Tibial nerve (tissue), 4 donors: ENCODE results near the gene ZNF611. TPM values are rescaled to one million over a fixed set of nuclear protein-coding genes. Genes with fewer than 3 reads are reported as not detected.
"Not testable (repeated sequence)": the region's sequence is repeated elsewhere in the genome, so short reads cannot be mapped to it uniquely, and the experiment has no call there.

Source experiments
- DNase-seq, 2 donors: peaks; one replicate each; pipeline ENCODE4 v3.0.0-alpha.2; 2019; ENCODE audit warnings: low spot score in 2 of 2
- H3K27ac ChIP-seq, 4 donors: fragments of 200-600 bp; sonication (generic) in 3 of 4; one replicate each; pipeline ENCODE4 v1.5.1; 2017 to 2019; ENCODE audit warnings: mild to moderate bottlenecking in 1 of 4
- H3K27me3 ChIP-seq, 2 donors: fragments of 200-600 bp; sonication (generic) in 1 of 2; one replicate each; pipeline versions ENCODE4 v1.5.1 to v1.6.0; 2017 to 2019
- H3K36me3 ChIP-seq, 3 donors: fragments of 200-600 bp; sonication (generic); one replicate each; pipeline ENCODE4 v1.5.1; 2018 to 2019
- H3K4me1 ChIP-seq, 4 donors: fragments of 200-600 bp; sonication (generic) in 3 of 4; one replicate each; pipeline ENCODE4 v1.5.1; 2017 to 2019
- H3K4me3 ChIP-seq, 4 donors: fragments of 200-600 bp; sonication (generic) in 3 of 4; one replicate each; pipeline ENCODE4 v1.5.1; 2017 to 2019; ENCODE audit warnings: mild to moderate bottlenecking in 1 of 4, moderate library complexity in 1 of 4
- H3K9me3 ChIP-seq, 4 donors: fragments of 200-600 bp; sonication (generic) in 3 of 4; one replicate each; pipeline ENCODE4 v1.5.1; 2017 to 2019
- CTCF ChIP-seq, 5 experiments: fragments of 200-600 bp in 3 of 5; fragments of 450-650 bp in 2 of 5; sonication (generic) in 3 of 5; IDR thresholded peaks; one replicate each; pipeline ENCODE4 v1.5.1; 2016 to 2019; ENCODE audit warnings: antibody characterized with exemption in 5 of 5, mild to moderate bottlenecking in 3 of 5, moderate library complexity in 2 of 5
- EP300 ChIP-seq, 2 donors: sonication (generic); formaldehyde crosslinking; IDR thresholded peaks; one replicate each; pipeline ENCODE4 v1.6.1; 2017; ENCODE audit warnings: antibody characterized with exemption in 2 of 2, mild to moderate bottlenecking in 1 of 2
- POLR2A ChIP-seq, 2 donors: fragments of 450-650 bp; IDR thresholded peaks; one replicate each; pipeline ENCODE4 v1.6.1; 2017; ENCODE audit warnings: antibody characterized with exemption in 2 of 2, mild to moderate bottlenecking in 2 of 2, moderate library complexity in 2 of 2
- WGBS, 2 donors: methylation state at CpG; one replicate each; pipeline ENCODE4 v1.1.5; 2018; 5-methylcytosine and 5-hydroxymethylcytosine counted together
- total RNA-seq, 4 donors: library from RNA; depleted of rRNA; stranded (reverse); fragments of >200 nt; gene quantifications; one replicate each; pipeline ENCODE4 v1.1.0, GENCODE V29; 2016

ZNF611 gene
- total RNA-seq, 4 donors from 2014 or later = 11.6 to 15.9 (median 13.3) TPM

DNA sequence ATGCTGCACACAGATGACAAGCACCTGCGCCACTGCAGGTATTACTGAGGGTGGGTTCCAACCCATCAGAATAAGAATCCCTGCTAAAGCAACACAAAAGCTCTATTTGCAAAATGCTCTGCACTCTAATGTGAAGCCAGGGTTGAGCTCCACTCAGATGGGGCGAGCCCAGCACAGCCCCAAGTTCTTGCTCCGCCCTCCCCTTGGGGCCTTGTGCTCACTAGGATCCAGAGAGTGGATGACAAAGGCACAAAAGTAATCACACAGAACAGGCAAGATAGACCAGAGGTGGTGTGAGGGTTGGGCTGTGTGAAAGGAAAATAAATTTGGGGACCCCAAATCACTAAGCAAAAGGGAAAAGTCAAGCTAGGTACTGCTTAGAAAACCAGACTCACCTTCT lies 8.2 kb upstream of the ZNF611 start:
- peaks cover 0 to 2% (median 0%) of the 10 kb centered on the region in 4 donors for H3K4me1 ChIP-seq
- no peaks in the 10 kb centered on the region for H3K27me3 ChIP-seq
- H3K4me3 ChIP-seq = no peak overlapping the region
- no peak for DNase-seq
- H3K9me3 ChIP-seq = no peaks in the 10 kb centered on the region
- TF ChIP-seq POLR2A (IDR thresholded peaks at IDR 0.05) = no peak
- TF ChIP-seq CTCF (IDR thresholded peaks at IDR 0.05) = no peak
- no peak for TF ChIP-seq EP300 (IDR thresholded peaks at IDR 0.05)
- no peak overlapping the region for H3K27ac ChIP-seq
- WGBS, 2 donors = 89 to 97% methylated on average over 3 of the region's 3 CpGs
- H3K36me3 ChIP-seq = no peaks in the 10 kb centered on the region

- H3K4me3 ChIP-seq = no peak overlapping the region
- DNase-seq = no peak
- H3K27ac ChIP-seq = no peak overlapping the region
- no peak for TF ChIP-seq EP300 (IDR thresholded peaks at IDR 0.05)
- no peak for TF ChIP-seq CTCF (IDR thresholded peaks at IDR 0.05)
- TF ChIP-seq POLR2A (IDR thresholded peaks at IDR 0.05) = no peak
- H3K9me3 ChIP-seq = no peaks in the 10 kb centered on the region
- no peaks in the 10 kb centered on the region for H3K27me3 ChIP-seq
- H3K36me3 ChIP-seq = no peaks in the 10 kb centered on the region
- no peaks in the 10 kb centered on the region for H3K4me1 ChIP-seq
- WGBS, 2 donors = 27 to 31% methylated on average over 3 of the region's 3 CpGs
Measured at GRCh38 chr19:52742516-52742915, 7.7 kb upstream of the ZNF611 start.

DNA sequence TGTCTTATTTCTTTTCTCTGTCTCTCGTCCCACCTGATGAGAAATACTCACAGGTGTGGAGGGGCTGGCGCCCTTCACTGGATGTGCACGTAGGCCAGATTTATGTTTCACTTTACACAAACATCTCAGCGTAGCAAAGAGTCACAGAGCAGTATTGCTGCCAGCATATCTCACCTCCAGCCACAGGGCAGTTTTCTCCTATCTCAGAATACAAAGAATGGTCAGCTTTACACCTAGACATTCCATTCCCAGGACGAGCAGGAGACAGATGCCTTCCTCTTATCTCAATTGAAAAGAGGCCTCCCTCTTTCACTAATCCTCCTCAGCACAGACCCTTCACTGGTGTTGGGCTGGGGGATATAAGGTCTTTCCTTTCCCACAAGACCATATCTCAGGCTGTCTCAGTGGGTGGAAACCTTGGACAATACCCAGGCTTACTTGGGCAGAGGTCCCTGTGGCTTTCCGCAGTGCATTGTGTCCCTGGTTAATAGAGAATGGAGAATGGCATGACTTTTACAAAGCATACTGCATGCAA lies 7.2 kb upstream of the ZNF611 start:
- 58 to 71% methylated on average over 6 of the region's 6 CpGs for WGBS, 2 donors
- Histone ChIP-seq H3K27ac (no peak overlapping the region), H3K4me1 (no peaks in the 10 kb centered on the region), H3K4me3 (no peak overlapping the region), H3K27me3 (no peaks in the 10 kb centered on the region), H3K9me3 (no peaks in the 10 kb centered on the region), H3K36me3 (no peaks in the 10 kb centered on the region)
- TF ChIP-seq EP300 (IDR thresholded peaks at IDR 0.05) (no peak), CTCF (IDR thresholded peaks at IDR 0.05) (no peak), POLR2A (IDR thresholded peaks at IDR 0.05) (no peak)
- DNase-seq = no peak

DNA sequence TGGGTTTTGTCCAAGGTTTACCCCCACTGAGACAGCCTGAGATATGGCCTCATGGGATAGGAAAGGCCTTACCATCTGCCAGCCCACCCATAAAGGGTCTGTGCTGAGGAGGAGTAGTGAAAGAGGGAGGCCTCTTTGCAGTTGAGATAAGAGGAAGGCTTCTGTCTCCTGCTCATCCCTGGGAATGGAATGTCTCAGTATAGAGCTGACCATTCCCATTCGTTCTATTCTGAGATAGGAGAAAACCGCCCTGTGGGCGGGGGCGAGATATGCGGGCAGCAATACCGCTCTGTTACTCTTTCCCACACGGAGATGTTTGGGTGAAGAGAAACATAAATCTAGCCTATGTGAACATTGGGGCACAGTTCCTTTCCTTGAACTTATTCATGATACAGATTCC lies 6.5 kb upstream of the ZNF611 start:
- not testable (repeated sequence) for H3K36me3 ChIP-seq, H3K27ac ChIP-seq, H3K27me3 ChIP-seq, H3K9me3 ChIP-seq, DNase-seq, H3K4me3 ChIP-seq, H3K4me1 ChIP-seq
- WGBS, 2 donors = 65 to 73% methylated on average over 7 of the region's 7 CpGs

DNA sequence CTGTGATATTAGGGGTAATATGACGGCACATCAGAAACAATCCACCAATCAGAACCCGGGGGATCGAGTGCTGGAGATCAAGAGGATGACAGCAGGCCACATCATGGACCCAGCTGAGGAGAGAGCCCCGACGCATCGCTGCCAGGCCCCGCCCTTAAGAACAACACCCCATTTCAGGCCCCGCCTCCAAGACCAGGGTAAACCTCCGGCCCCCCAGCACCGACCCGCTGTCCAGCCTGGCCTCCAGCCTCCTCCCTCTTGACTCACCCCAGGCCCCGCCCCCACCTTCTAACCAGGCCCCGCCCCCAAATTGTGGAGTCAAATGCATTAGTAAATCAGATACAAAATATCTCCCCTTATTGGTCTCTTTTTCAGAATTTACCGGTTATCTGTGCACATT lies 4.7 kb upstream of the ZNF611 start:
- no peak overlapping the region for H3K4me3 ChIP-seq
- no peak for TF ChIP-seq EP300 (IDR thresholded peaks at IDR 0.05)
- TF ChIP-seq CTCF (IDR thresholded peaks at IDR 0.05) = no peak
- TF ChIP-seq POLR2A (IDR thresholded peaks at IDR 0.05) = no peak
- no peak overlapping the region for H3K27ac ChIP-seq
- 86 to 92% methylated on average over 14 of the region's 14 CpGs for WGBS, 2 donors
- no peaks in the 10 kb centered on the region for H3K27me3 ChIP-seq
- peaks cover 0 to 13% (median 5%) of the 10 kb centered on the region in 4 donors for H3K4me1 ChIP-seq
- H3K36me3 ChIP-seq = no peaks in the 10 kb centered on the region
- no peak for DNase-seq
- no peaks in the 10 kb centered on the region for H3K9me3 ChIP-seq

DNA sequence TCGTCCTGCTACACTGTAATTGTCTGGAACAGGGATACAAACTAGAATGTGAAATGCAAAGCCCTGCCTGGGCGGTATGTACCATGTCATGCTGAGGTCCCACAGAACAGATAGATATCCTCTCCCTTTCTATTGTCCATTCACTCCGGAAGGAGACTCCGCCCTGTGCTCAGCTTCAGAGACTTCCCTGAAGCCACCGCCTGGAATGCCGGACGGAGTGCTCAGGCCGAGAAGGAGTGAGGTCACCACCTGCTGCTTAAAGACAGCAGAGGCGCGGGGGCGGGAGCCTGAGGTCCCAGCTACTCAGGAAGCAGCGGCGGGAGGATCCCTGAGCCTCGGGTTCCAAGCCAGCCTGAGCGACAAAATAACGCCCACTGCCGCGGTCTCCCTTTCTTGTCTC lies 890 bp upstream of the ZNF611 start:
- DNase-seq = peak; percentile 44 to 46
- Histone ChIP-seq H3K4me3 (peak overlapping the region in 3 of 4 donors; percentile 51 to 92 (median 91)), H3K27me3 (no peaks in the 10 kb centered on the region), H3K36me3 (peaks cover 0 to 13% (median 0%) of the 10 kb centered on the region in 3 donors), H3K9me3 (no peaks in the 10 kb centered on the region), H3K27ac (peak overlapping the region; percentile 69 to 92 (median 87)), H3K4me1 (peaks cover 0 to 30% (median 5%) of the 10 kb centered on the region in 4 donors)
- no peak for TF ChIP-seq EP300 (IDR thresholded peaks at IDR 0.05)
- no peak for TF ChIP-seq CTCF (IDR thresholded peaks at IDR 0.05)
- no peak for TF ChIP-seq POLR2A (IDR thresholded peaks at IDR 0.05)
- WGBS, 2 donors = 29 to 39% methylated on average over 18 of the region's 18 CpGs
